HepG2 (cell line): ENCODE measurements around the gene C14orf93. TPM values are rescaled to one million over a fixed set of nuclear protein-coding genes. Genes with fewer than 3 reads are reported as not detected.

Experiments used
- PAX8 ChIP-seq: sonication (generic); formaldehyde crosslinking; IDR thresholded peaks from 2 replicates; pipeline ENCODE4 v1.8.0; 2022; ENCODE audit warnings: mild to moderate bottlenecking, missing genetic modification reagents, borderline replicate concordance
- RBM22 ChIP-seq: fragments of 200-400 bp; formaldehyde crosslinking; optimal IDR thresholded peaks from 2 replicates; pipeline ENCODE3; 2017; ENCODE audit warnings: mild to moderate bottlenecking, low read length, moderate library complexity
- RXRB ChIP-seq: IDR thresholded peaks from 2 replicates; pipeline ENCODE4 v1.6.1; 2016; ENCODE audit warnings: borderline replicate concordance, missing genetic modification reagents, missing compliant biosample characterization
- SOX6 ChIP-seq, 2 experiments: fragments of 450-650 bp in 1 of 2; sonication (generic) in 1 of 2; formaldehyde crosslinking in 1 of 2; IDR thresholded peaks; 2 replicates each; pipeline versions ENCODE4 v1.4.0 to v1.6.1; 2017 to 2020; ENCODE audit warnings: antibody characterized with exemption in 1 of 2, mild to moderate bottlenecking in 1 of 2, missing genetic modification reagents in 1 of 2
- TAF1 ChIP-seq: sonication (generic); formaldehyde crosslinking; IDR thresholded peaks from 2 replicates; pipeline ENCODE4 v1.4.0; 2020; ENCODE audit warnings: missing genetic modification reagents
- TMF1 ChIP-seq: sonication (generic); formaldehyde crosslinking; IDR thresholded peaks from 2 replicates; pipeline ENCODE4 v1.8.1; 2022; ENCODE audit warnings: low read depth, missing genetic modification reagents
- ZNF44 ChIP-seq: sonication (generic); formaldehyde crosslinking; IDR thresholded peaks from 2 replicates; pipeline ENCODE4 v1.5.1; 2020; ENCODE audit warnings: mild to moderate bottlenecking, missing genetic modification reagents
- ZNF563 ChIP-seq: sonication (generic); formaldehyde crosslinking; IDR thresholded peaks from 2 replicates; pipeline ENCODE4 v1.8.0; 2022; ENCODE audit warnings: mild to moderate bottlenecking, moderate library complexity, missing genetic modification reagents
- ZNF674 ChIP-seq: sonication (generic); formaldehyde crosslinking; IDR thresholded peaks from 2 replicates; pipeline ENCODE4 v1.5.0; 2020; ENCODE audit warnings: low read depth, mild to moderate bottlenecking, missing genetic modification reagents
- ZNF891 ChIP-seq: sonication (generic); formaldehyde crosslinking; IDR thresholded peaks from 2 replicates; pipeline ENCODE4 v1.5.0; 2020; ENCODE audit warnings: mild to moderate bottlenecking, missing genetic modification reagents
- polyA plus RNA-seq, 8 experiments: library from polyadenylated mRNA; depleted of rRNA in 3 of 8; stranded (reverse) in 7 of 8; unstranded in 1 of 8; fragments of >200 nt; fragmentation: Illumina TruSeq in 4 of 8; extraction: Trizol in 4 of 8; gene quantifications; 2 replicates each; pipeline versions ENCODE4 v1.2.1 to v1.2.3, GENCODE V29; 2011 to 2016; ENCODE audit warnings: low read depth in 4 of 8, missing spikeins in 1 of 8, mixed read lengths in 1 of 8; ENCODE audit not compliant: insufficient read depth in 1 of 8
- total RNA-seq, 5 experiments: library from RNA; depleted of rRNA; stranded (reverse); fragments of >200 nt; fragmentation: Illumina TruSeq; extraction: Trizol; gene quantifications; 2 replicates each; pipeline ENCODE4 v1.2.3, GENCODE V29; 2016; ENCODE audit warnings: low read depth in 1 of 5
- TF ChIP-seq, protein P1 (sequence below): sonication (generic); formaldehyde crosslinking; IDR thresholded peaks from 2 replicates; pipeline ENCODE4 v1.5.0; 2020; ENCODE audit warnings: missing genetic modification reagents
- TF ChIP-seq, protein P2 (sequence below): sonication (generic); formaldehyde crosslinking; IDR thresholded peaks from 2 replicates; pipeline ENCODE4 v1.5.0; 2020; ENCODE audit warnings: mild to moderate bottlenecking, missing genetic modification reagents
- TF ChIP-seq, protein P3 (sequence below), 2 experiments: sonication (generic) in 1 of 2; formaldehyde crosslinking in 1 of 2; IDR thresholded peaks; 2 replicates each; pipeline versions ENCODE4 v1.4.0 to v1.6.1; 2018 to 2020; ENCODE audit warnings: missing genetic modification reagents in 2 of 2, borderline replicate concordance in 1 of 2, low read depth in 1 of 2, mild to moderate bottlenecking in 1 of 2, missing biosample characterization in 1 of 2

C14orf93 gene
- total and polyA plus RNA-seq, 2 of the 13 experiments (the other 11 are each of a cell fraction or from before 2014, with no cell fraction given), result 11.4 to 22.5 TPM

DNA sequence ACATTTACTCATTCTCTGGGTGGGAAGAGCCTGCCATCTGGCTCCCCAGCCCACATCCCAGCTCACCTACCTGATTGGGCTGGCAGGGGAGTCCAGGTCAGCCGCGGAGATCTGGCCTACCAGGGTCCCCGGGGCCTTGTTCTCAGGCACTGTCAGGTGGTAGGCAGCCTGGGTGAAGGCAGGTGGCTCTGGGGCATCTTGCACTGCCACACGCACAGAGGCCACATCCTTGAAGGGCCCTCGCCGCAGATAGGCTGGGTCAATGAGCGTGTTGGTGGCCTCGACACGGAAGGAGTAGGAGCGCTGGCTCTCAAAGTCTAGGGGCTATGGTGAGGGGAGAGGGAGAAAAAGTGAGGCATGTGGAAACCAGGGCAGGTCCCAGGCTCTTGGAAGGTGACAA is 43.5 kb upstream of the C14orf93 start (continued):
- no peak for TF ChIP-seq TAF1 (CRISPR knock-in tag)
- TF ChIP-seq SOX6 (IDR thresholded peaks at IDR 0.05), result no peak
- no peak for TF ChIP-seq SOX6 (CRISPR knock-in tag; IDR thresholded peaks at IDR 0.05)
- no peak for TF ChIP-seq RXRB (CRISPR knock-in tag)
- no peak for TF ChIP-seq ZNF44
- TF ChIP-seq ZNF563 (CRISPR knock-in tag), result peak; percentile 31; the same call in 1 of the 2 replicates
- TF ChIP-seq RBM22, result no peak
- no peak for TF ChIP-seq ZNF891 (CRISPR knock-in tag)
- TF ChIP-seq, protein P1, sequence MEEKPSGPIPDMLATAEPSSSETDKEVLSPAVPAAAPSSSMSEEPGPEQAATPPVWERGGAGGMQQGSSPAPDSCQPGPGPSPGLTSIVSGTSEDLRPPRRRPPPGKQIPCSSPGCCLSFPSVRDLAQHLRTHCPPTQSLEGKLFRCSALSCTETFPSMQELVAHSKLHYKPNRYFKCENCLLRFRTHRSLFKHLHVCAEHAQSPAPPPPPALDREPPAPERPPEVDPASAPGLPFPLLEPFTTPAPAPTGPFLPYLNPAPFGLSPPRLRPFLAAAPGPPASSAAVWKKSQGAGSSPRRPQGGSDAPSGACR, result no peak
- TF ChIP-seq PAX8 (CRISPR knock-in tag), result no peak
- TF ChIP-seq ZNF674, result no peak
- TF ChIP-seq TMF1, result no peak
- TF ChIP-seq, protein P2, sequence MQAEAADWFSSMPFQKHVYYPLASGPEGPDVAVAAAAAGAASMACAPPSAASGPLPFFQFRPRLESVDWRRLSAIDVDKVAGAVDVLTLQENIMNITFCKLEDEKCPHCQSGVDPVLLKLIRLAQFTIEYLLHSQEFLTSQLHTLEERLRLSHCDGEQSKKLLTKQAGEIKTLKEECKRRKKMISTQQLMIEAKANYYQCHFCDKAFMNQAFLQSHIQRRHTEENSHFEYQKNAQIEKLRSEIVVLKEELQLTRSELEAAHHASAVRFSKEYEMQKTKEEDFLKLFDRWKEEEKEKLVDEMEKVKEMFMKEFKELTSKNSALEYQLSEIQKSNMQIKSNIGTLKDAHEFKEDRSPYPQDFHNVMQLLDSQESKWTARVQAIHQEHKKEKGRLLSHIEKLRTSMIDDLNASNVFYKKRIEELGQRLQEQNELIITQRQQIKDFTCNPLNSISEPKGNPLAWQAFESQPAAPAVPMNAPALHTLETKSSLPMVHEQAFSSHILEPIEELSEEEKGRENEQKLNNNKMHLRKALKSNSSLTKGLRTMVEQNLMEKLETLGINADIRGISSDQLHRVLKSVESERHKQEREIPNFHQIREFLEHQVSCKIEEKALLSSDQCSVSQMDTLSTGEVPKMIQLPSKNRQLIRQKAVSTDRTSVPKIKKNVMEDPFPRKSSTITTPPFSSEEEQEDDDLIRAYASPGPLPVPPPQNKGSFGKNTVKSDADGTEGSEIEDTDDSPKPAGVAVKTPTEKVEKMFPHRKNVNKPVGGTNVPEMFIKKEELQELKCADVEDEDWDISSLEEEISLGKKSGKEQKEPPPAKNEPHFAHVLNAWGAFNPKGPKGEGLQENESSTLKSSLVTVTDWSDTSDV, result no peak
- TF ChIP-seq, protein P3, sequence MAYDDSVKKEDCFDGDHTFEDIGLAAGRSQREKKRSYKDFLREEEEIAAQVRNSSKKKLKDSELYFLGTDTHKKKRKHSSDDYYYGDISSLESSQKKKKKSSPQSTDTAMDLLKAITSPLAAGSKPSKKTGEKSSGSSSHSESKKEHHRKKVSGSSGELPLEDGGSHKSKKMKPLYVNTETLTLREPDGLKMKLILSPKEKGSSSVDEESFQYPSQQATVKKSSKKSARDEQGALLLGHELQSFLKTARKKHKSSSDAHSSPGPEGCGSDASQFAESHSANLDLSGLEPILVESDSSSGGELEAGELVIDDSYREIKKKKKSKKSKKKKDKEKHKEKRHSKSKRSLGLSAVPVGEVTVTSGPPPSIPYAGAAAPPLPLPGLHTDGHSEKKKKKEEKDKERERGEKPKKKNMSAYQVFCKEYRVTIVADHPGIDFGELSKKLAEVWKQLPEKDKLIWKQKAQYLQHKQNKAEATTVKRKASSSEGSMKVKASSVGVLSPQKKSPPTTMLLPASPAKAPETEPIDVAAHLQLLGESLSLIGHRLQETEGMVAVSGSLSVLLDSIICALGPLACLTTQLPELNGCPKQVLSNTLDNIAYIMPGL (CRISPR knock-in tag; IDR thresholded peaks at IDR 0.05; ENCODE audit: borderline replicate concordance in 1 of 2, low read depth in 1 of 2), result no peak
